GM06990 (cell line): ENCODE data around the gene ENDOG.

ENCODE experiments used
- DNase-seq: peaks from one replicate; pipeline ENCODE4 v3.0.0-alpha.2; 2011; ENCODE audit not compliant: insufficient read length; ENCODE audit errors: extremely low read depth
- H3K27me3 ChIP-seq: replicated peaks from 2 replicates; pipeline ENCODE4 v1.6.0; 2011; ENCODE audit warnings: low read length; ENCODE audit not compliant: control insufficient read depth, insufficient read depth
- H3K36me3 ChIP-seq: 2 replicates; pipeline ENCODE4 v1.5.1; 2011; ENCODE audit warnings: low read length; ENCODE audit not compliant: control insufficient read depth, insufficient read depth
- H3K4me3 ChIP-seq: replicated peaks from 2 replicates; pipeline ENCODE4 v1.5.1; 2011; ENCODE audit warnings: low read depth, mild to moderate bottlenecking, control low read depth, low read length
- CTCF ChIP-seq: IDR thresholded peaks from 2 replicates; pipeline ENCODE4 v1.5.1; 2011; ENCODE audit warnings: low read length, control low read depth, mild to moderate bottlenecking, inconsistent platforms; ENCODE audit not compliant: insufficient read depth, poor library complexity, severe bottlenecking

The ENDOG gene

GRCh38 chr9:128828267-128828666 lies 10.0 kb downstream of the ENDOG start:
- Histone ChIP-seq H3K36me3 (peaks cover 24% of the 10 kb centered on the region), H3K27me3 (no peaks in the 10 kb centered on the region), H3K4me3 (peak overlapping the region; percentile 80)
- TF ChIP-seq CTCF, result no peak
- DNase-seq, result no peak

GRCh38 chr9:128828719-128829452 lies 10.6 kb downstream of the ENDOG start:
- Histone ChIP-seq H3K36me3 (peaks cover 20% of the 10 kb centered on the region), H3K27me3 (no peaks in the 10 kb centered on the region), H3K4me3 (peak overlapping the region; percentile 80)
- no peak for DNase-seq
- TF ChIP-seq CTCF, result no peak

- Histone ChIP-seq H3K4me3 (peak within 1 kb of the TSS; percentile 80), H3K36me3 (peaks cover 12% of the 10 kb centered on the region)
- TF ChIP-seq CTCF, result no peak
Observed at GRCh38 chr9:128829477-128830251, 11.4 kb downstream of the ENDOG start, which contains the start of gene SPOUT1. Gene SPOUT1, minus strand, starts transcription at chr9:128829794. Its CDS starts 14 bp downstream, at chr9:128829780.

GRCh38 chr9:128833696-128834095 lies 15.4 kb downstream of the ENDOG start:
- no peaks in the 10 kb centered on the region for H3K27me3 ChIP-seq

More at GRCh38 chr9:128829477-128830251, 11.4 kb downstream of the ENDOG start, which contains the start of gene SPOUT1:
- peak; percentile 94 for DNase-seq
- H3K27me3 ChIP-seq, result no peaks in the 10 kb centered on the region

More at GRCh38 chr9:128833696-128834095, 15.4 kb downstream of the ENDOG start:
- TF ChIP-seq CTCF, result no peak
- Histone ChIP-seq H3K36me3 (peaks cover 1% of the 10 kb centered on the region), H3K4me3 (no peak overlapping the region)
- DNase-seq, result no peak
